Measurements from ENCODE around the gene AFF1.

DNA sequence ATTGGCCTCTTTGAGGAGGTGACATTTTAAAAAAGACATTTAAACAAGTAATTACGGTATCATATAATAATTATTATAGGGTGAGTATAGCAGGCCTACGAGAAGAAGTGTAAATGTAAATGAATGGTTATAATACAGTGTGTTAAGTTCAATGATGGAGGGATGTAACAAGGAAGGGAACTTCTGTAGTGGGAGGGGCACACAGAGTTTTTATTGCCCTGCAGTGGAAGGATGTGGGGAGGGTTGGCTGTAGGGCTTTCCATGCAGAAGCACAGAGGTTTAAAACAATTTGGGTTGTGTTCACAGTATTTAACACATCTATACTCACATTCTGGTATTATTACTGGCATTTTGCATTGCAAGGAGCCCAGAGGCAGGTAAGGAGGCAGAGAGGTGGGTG, 41.1 kb downstream of the AFF1 start:
- TF ChIP-seq, protein P1, sequence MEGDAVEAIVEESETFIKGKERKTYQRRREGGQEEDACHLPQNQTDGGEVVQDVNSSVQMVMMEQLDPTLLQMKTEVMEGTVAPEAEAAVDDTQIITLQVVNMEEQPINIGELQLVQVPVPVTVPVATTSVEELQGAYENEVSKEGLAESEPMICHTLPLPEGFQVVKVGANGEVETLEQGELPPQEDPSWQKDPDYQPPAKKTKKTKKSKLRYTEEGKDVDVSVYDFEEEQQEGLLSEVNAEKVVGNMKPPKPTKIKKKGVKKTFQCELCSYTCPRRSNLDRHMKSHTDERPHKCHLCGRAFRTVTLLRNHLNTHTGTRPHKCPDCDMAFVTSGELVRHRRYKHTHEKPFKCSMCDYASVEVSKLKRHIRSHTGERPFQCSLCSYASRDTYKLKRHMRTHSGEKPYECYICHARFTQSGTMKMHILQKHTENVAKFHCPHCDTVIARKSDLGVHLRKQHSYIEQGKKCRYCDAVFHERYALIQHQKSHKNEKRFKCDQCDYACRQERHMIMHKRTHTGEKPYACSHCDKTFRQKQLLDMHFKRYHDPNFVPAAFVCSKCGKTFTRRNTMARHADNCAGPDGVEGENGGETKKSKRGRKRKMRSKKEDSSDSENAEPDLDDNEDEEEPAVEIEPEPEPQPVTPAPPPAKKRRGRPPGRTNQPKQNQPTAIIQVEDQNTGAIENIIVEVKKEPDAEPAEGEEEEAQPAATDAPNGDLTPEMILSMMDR (conservative IDR thresholded peaks at IDR 0.05; ENCODE audit: low read depth, low read length): no peak
- TF ChIP-seq POLR2A (IDR thresholded peaks at IDR 0.05; ENCODE audit: low read depth, low read length) (no peak), MXI1 (IDR thresholded peaks at IDR 0.05; ENCODE audit: borderline replicate concordance, low read depth, low read length) (no peak), MAZ (IDR thresholded peaks at IDR 0.05; ENCODE audit: borderline replicate concordance, low read depth, low read length) (no peak)

Data from IMR-90 (cell line).